GM19397 (cell line): ENCODE results near the gene MEIKIN.

ENCODE experiments used
- ATAC-seq: cut with Tn5 transposase; IDR thresholded peaks from one replicate; pipeline ENCODE4 v1.9.1; 2021; ENCODE audit warnings: mild to moderate bottlenecking, moderate library complexity; ENCODE audit not compliant: unreplicated experiment

The MEIKIN gene

GRCh38 chr5:131974016-131974415, 28.6 kb upstream of the MEIKIN start:
- no peak for ATAC-seq

- no peak for ATAC-seq
Measured at GRCh38 chr5:131973089-131973712, 27.7 kb upstream of the MEIKIN start.

- ATAC-seq: no peak
Measured at GRCh38 chr5:131968396-131968954, 23.0 kb upstream of the MEIKIN start.

- ATAC-seq: no peak
Measured at GRCh38 chr5:131966551-131966950, 21.1 kb upstream of the MEIKIN start.

GRCh38 chr5:131965826-131966415, 20.5 kb upstream of the MEIKIN start:
- ATAC-seq: no peak

- no peak for ATAC-seq
Measured at GRCh38 chr5:131959906-131960305, 14.4 kb upstream of the MEIKIN start.

- ATAC-seq: no peak
Measured at GRCh38 chr5:131959136-131959535, 13.7 kb upstream of the MEIKIN start.

GRCh38 chr5:131957721-131958441, 12.4 kb upstream of the MEIKIN start:
- ATAC-seq: no peak

- ATAC-seq: no peak
Measured at GRCh38 chr5:131953969-131954368, 8.5 kb upstream of the MEIKIN start.

- ATAC-seq: no peak
Measured at GRCh38 chr5:131952301-131952857, 6.9 kb upstream of the MEIKIN start.

GRCh38 chr5:131950706-131951105, 5.2 kb upstream of the MEIKIN start:
- ATAC-seq: no peak

GRCh38 chr5:131947445-131947844, 2.0 kb upstream of the MEIKIN start:
- ATAC-seq: no peak

GRCh38 chr5:131944702-131945550, 537 bp downstream of the MEIKIN start:
- ATAC-seq: no peak

GRCh38 chr5:131943916-131944315, 1.5 kb downstream of the MEIKIN start:
- ATAC-seq: no peak

GRCh38 chr5:131942016-131942415, 3.4 kb downstream of the MEIKIN start:
- ATAC-seq: no peak

- ATAC-seq: no peak
Measured at GRCh38 chr5:131939690-131940345, 5.6 kb downstream of the MEIKIN start.

GRCh38 chr5:131932235-131932634, 13.2 kb downstream of the MEIKIN start:
- ATAC-seq: no peak

GRCh38 chr5:131928957-131929356, 16.5 kb downstream of the MEIKIN start:
- no peak for ATAC-seq

- no peak for ATAC-seq
Measured at GRCh38 chr5:131926168-131926567, 19.3 kb downstream of the MEIKIN start.

- no peak for ATAC-seq
Measured at GRCh38 chr5:131916481-131916880, 29.0 kb downstream of the MEIKIN start.
